Keratinocyte (primary cell): ENCODE data around the gene CCDC33. TPM values are rescaled to one million over a fixed set of nuclear protein-coding genes. Genes with fewer than 3 reads are reported as not detected.

Source experiments
- DNase-seq: peaks from one replicate; pipeline ENCODE4 v3.0.0-alpha.2; 2011; ENCODE audit warnings: low read depth, missing footprints, low spot score
- FAIRE-seq: peaks from 2 replicates; lab custom pipeline; 2011; peaks lifted over from hg19 to GRCh38; lab: Jason Lieb, UNC
- H2AFZ ChIP-seq: 2 replicates; pipeline ENCODE4 v1.6.0; 2012; ENCODE audit warnings: low read length, control low read depth, inconsistent platforms; ENCODE audit not compliant: control insufficient read depth
- H3K27ac ChIP-seq: 2 replicates; pipeline ENCODE4 v1.5.1; 2011; ENCODE audit warnings: low read length; ENCODE audit not compliant: control insufficient read depth, insufficient read depth
- H3K27me3 ChIP-seq: 3 replicates; pipeline ENCODE4 v1.6.0; 2011; ENCODE audit warnings: low read length; ENCODE audit not compliant: control insufficient read depth, insufficient read depth; ENCODE audit errors: extremely low read depth
- H3K36me3 ChIP-seq, 2 experiments: 2 replicates in 1 of 2; 3 replicates in 1 of 2; pipeline ENCODE4 v1.5.1; 2011; ENCODE audit warnings: low read length in 2 of 2, mild to moderate bottlenecking in 1 of 2; ENCODE audit not compliant: control insufficient read depth in 2 of 2, insufficient read depth in 2 of 2; ENCODE audit errors: extremely low read depth in 1 of 2
- H3K4me1 ChIP-seq: 3 replicates; pipeline ENCODE4 v1.5.1; 2011; ENCODE audit warnings: low read length; ENCODE audit not compliant: control insufficient read depth, insufficient read depth; ENCODE audit errors: extremely low read depth
- H3K4me2 ChIP-seq: 3 replicates; pipeline ENCODE4 v1.6.0; 2011; ENCODE audit warnings: low read depth, low read length; ENCODE audit not compliant: control insufficient read depth, insufficient read depth; ENCODE audit errors: extremely low read depth
- H3K4me3 ChIP-seq, 3 experiments: fragments of 200-600 bp in 1 of 3; sonication (generic) in 1 of 3; 2 replicates in 2 of 3; 3 replicates in 1 of 3; pipeline ENCODE4 v1.5.1; 2011 to 2016; ENCODE audit warnings: low read length in 3 of 3, mild to moderate bottlenecking in 3 of 3, control low read depth in 2 of 3, inconsistent platforms in 1 of 3, low read depth in 1 of 3, mixed read lengths in 1 of 3, mixed run types in 1 of 3, moderate library complexity in 1 of 3; ENCODE audit not compliant: control insufficient read depth in 2 of 3, insufficient read depth in 2 of 3; ENCODE audit errors: extremely low read depth in 1 of 3
- H3K79me2 ChIP-seq: 2 replicates; pipeline ENCODE4 v1.6.0; 2012; ENCODE audit warnings: low read length; ENCODE audit not compliant: control insufficient read depth, insufficient read depth
- H3K9ac ChIP-seq: 3 replicates; pipeline ENCODE4 v1.6.0; 2011; ENCODE audit warnings: low read length; ENCODE audit not compliant: control insufficient read depth, insufficient read depth; ENCODE audit errors: extremely low read depth
- H3K9me1 ChIP-seq: 3 replicates; pipeline ENCODE4 v1.6.0; 2011; ENCODE audit warnings: low read length; ENCODE audit not compliant: control insufficient read depth, insufficient read depth; ENCODE audit errors: extremely low read depth
- H3K9me3 ChIP-seq: 2 replicates; pipeline ENCODE4 v1.5.1; 2012; ENCODE audit warnings: low read depth, low read length; ENCODE audit not compliant: control insufficient read depth
- H4K20me1 ChIP-seq: 3 replicates; pipeline ENCODE4 v1.6.0; 2011; ENCODE audit warnings: low read length; ENCODE audit not compliant: control insufficient read depth, insufficient read depth; ENCODE audit errors: extremely low read depth
- CTCF ChIP-seq, 3 experiments: IDR thresholded peaks in 1 of 3; conservative IDR thresholded peaks in 1 of 3; optimal IDR thresholded peaks in 1 of 3; 2 replicates in 2 of 3; 3 replicates in 1 of 3; pipeline versions ENCODE3 to v1.5.1; 2011; ENCODE audit warnings: low read length in 3 of 3, mild to moderate bottlenecking in 3 of 3, moderate library complexity in 2 of 3, control low read depth in 1 of 3, inconsistent platforms in 1 of 3; ENCODE audit not compliant: insufficient read depth in 2 of 3; ENCODE audit errors: extremely low read depth in 1 of 3
- EZH2 ChIP-seq: IDR thresholded peaks from one replicate; pipeline ENCODE4 v1.6.1; 2012; ENCODE audit warnings: inconsistent platforms, mild to moderate bottlenecking, low read length, moderate library complexity
- dilution Hi-C: fragments of 300-500 bp; cut with MboI; formaldehyde crosslinking; loops from one replicate; pipeline ENCODE4 v1.7.0; 2020; ENCODE audit warnings: low sequenced_read_pairs; ENCODE audit not compliant: extremely low pct_ligation_motif_present
- polyA plus RNA-seq, 5 experiments: library from polyadenylated mRNA; depleted of rRNA in 3 of 5; stranded (reverse) in 3 of 5; stranded (forward) in 1 of 5; unstranded in 1 of 5; fragments of >200 nt; gene quantifications; 1 replicate in 1 of 5; 2 replicates in 3 of 5; 3 replicates in 1 of 5; pipeline versions ENCODE4 v1.2.1 to v1.2.3, GENCODE V29; 2011 to 2012; ENCODE audit warnings: missing spikeins in 2 of 5, low read depth in 1 of 5, low replicate concordance in 1 of 5

The CCDC33 gene
- polyA plus RNA-seq, 1 donor (not counting 4 experiments of a cell fraction or from before 2014, with no cell fraction given) = not detected

DNA sequence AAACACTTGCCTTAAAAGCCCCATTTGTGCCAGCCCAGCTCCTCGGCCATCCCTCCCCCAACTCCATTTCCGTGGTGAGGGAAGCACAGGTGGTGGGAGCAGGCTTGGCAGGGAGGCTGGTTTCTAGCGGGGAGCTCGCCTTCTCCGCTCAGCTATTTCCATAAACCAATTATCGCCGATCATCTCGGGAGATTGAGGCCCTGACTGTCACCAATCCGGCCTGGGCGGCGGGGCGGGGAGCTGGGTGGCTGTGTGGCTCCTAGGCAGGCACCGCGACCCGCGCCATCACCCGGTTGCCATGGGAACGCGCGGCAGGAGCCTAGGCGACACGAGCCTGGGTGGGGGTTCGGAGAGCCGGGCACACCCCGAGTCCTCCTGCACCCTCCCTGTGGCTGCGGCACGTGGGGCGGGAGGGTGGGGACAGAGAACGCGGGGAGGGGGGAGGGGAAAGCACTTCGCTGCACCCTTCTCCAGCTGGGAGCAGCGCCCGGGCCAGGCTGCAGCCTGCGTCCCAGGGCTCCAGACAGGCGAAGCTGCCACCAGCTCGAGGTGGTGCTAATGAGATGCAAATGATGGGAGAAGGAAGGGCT lies 9.3 kb downstream of the CCDC33 start:
- TF ChIP-seq EZH2 = no peak
- TF ChIP-seq CTCF (optimal IDR thresholded peaks at IDR 0.05 in 1 of 3, IDR thresholded peaks at IDR 0.05 in 1 of 3, conservative IDR thresholded peaks at IDR 0.05 in 1 of 3; ENCODE audit: extremely low read depth in 1 of 3, insufficient read depth in 2 of 3, low read length in 3 of 3) = no peak
- FAIRE-seq (no peak), DNase-seq (no peak)
- H4K20me1 ChIP-seq = no peaks in the 10 kb centered on the region
- H3K4me3 ChIP-seq = no peak overlapping the region
- H3K9me3 ChIP-seq = no peaks in the 10 kb centered on the region
- H2AFZ ChIP-seq = no peak overlapping the region
- H3K27ac ChIP-seq = no peak overlapping the region
- H3K4me2 ChIP-seq = no peak overlapping the region
- H3K9me1 ChIP-seq = no peaks in the 10 kb centered on the region
- H3K36me3 ChIP-seq = no peaks in the 10 kb centered on the region
- peaks cover 22% of the 10 kb centered on the region for H3K27me3 ChIP-seq
- peaks cover 6% of the 10 kb centered on the region for H3K4me1 ChIP-seq
- H3K9ac ChIP-seq = no peak overlapping the region
- dilution Hi-C loops = no loop called here
- no peaks in the 10 kb centered on the region for H3K79me2 ChIP-seq

DNA sequence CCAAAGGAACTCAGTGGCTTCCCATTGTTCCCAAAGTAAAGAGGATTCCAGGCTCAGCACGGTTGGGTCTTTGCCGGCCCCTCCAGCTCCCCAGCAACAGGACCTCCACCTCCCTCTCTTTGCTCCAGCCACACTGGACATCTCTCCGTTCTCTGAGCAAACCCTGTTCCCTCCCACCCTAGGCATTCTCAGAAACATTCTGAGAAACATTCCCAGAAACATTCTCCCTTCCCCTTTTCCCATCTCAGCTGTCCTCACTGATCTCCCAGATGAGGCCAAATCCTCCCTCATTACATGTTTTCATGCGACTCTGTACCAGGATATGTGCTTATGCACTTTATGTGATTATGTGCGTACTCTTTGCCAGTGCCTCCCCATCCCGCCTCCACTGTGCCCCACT lies 14.1 kb downstream of the CCDC33 start:
- FAIRE-seq (no peak), DNase-seq (no peak)
- H4K20me1 ChIP-seq = no peaks in the 10 kb centered on the region
- peaks cover 12% of the 10 kb centered on the region for H3K27me3 ChIP-seq
- H3K27ac ChIP-seq = no peak overlapping the region
- H3K4me3 ChIP-seq = no peak overlapping the region
- no peaks in the 10 kb centered on the region for H3K4me1 ChIP-seq
- H3K9ac ChIP-seq = no peak overlapping the region
- dilution Hi-C loops = no loop called here
- H3K36me3 ChIP-seq = no peaks in the 10 kb centered on the region
- no peaks in the 10 kb centered on the region for H3K79me2 ChIP-seq
- H3K4me2 ChIP-seq = no peak overlapping the region
- no peak overlapping the region for H2AFZ ChIP-seq
- H3K9me1 ChIP-seq = no peaks in the 10 kb centered on the region
- no peak for TF ChIP-seq CTCF (optimal IDR thresholded peaks at IDR 0.05 in 1 of 3, IDR thresholded peaks at IDR 0.05 in 1 of 3, conservative IDR thresholded peaks at IDR 0.05 in 1 of 3; ENCODE audit: extremely low read depth in 1 of 3, insufficient read depth in 2 of 3, low read length in 3 of 3)
- TF ChIP-seq EZH2 = no peak
- no peaks in the 10 kb centered on the region for H3K9me3 ChIP-seq
